Endothelial cell of umbilical vein (primary cell): ENCODE measurements around the gene ERBB4. TPM values are rescaled to one million over a fixed set of nuclear protein-coding genes. Genes with fewer than 3 reads are reported as not detected.

Experiments used
- BruUV-seq: library from RNA; stranded (reverse); fragments of 400-500 nt; replicated peaks from 2 replicates; lab custom pipeline; 2021; lab: Mats Ljungman, UMichigan
- CTCF ChIA-PET: fragments of 300-600, 350-600 bp; sonication (Branson Sonifier 250); formaldehyde crosslinking; loops from one replicate; lab custom pipeline; 2021; ENCODE audit warnings: antibody characterized with exemption, inconsistent platforms; lab: Charles Lee
- POLR2A ChIA-PET: fragments of 300-600, 350-600 bp; sonication (Branson Sonifier 250); formaldehyde crosslinking; loops from one replicate; lab custom pipeline; 2021; ENCODE audit warnings: antibody characterized with exemption, inconsistent platforms; lab: Charles Lee
- DNase-seq: peaks from one replicate; pipeline ENCODE4 v3.0.0-alpha.2; 2011; ENCODE audit warnings: low read depth, low spot score
- FAIRE-seq: peaks from 2 replicates; lab custom pipeline; 2011; peaks lifted over from hg19 to GRCh38; lab: Jason Lieb, UNC
- H2AFZ ChIP-seq: 2 replicates; pipeline ENCODE4 v1.6.0; 2012; ENCODE audit warnings: low read depth, low read length, control low read depth, inconsistent platforms
- H3K27ac ChIP-seq: 2 replicates; pipeline ENCODE4 v1.5.1; 2011; ENCODE audit warnings: low read depth, mild to moderate bottlenecking, control low read depth, low read length, moderate library complexity; ENCODE audit not compliant: insufficient read depth
- H3K27me3 ChIP-seq, 2 experiments: 2 replicates each; pipeline versions ENCODE4 v1.6.0 to v1.6.1; 2011; ENCODE audit warnings: low read length in 2 of 2, mixed read lengths in 1 of 2; ENCODE audit not compliant: control insufficient read depth in 2 of 2, insufficient read depth in 2 of 2
- H3K36me3 ChIP-seq, 2 experiments: 2 replicates in 1 of 2; 3 replicates in 1 of 2; pipeline ENCODE4 v1.5.1; 2011; ENCODE audit warnings: low read length in 2 of 2, mild to moderate bottlenecking in 1 of 2, moderate library complexity in 1 of 2; ENCODE audit not compliant: control insufficient read depth in 2 of 2, insufficient read depth in 2 of 2; ENCODE audit errors: extremely low read depth in 1 of 2
- H3K4me1 ChIP-seq: 3 replicates; pipeline ENCODE4 v1.5.1; 2011; ENCODE audit warnings: mild to moderate bottlenecking, low read length; ENCODE audit not compliant: control insufficient read depth, insufficient read depth; ENCODE audit errors: extremely low read depth
- H3K4me2 ChIP-seq: 2 replicates; pipeline ENCODE4 v1.6.1; 2011; ENCODE audit warnings: low read length, control low read depth, mixed read lengths; ENCODE audit not compliant: insufficient read depth
- H3K4me3 ChIP-seq, 3 experiments: fragments of 200-600 bp in 1 of 3; sonication (generic), shearing (Covaris generic) in 1 of 3; replicated peaks in 1 of 3; 2 replicates each; pipeline ENCODE4 v1.5.1; 2011 to 2016; ENCODE audit warnings: control low read depth in 3 of 3, low read length in 3 of 3, mild to moderate bottlenecking in 2 of 3, inconsistent platforms in 1 of 3, low read depth in 1 of 3, moderate library complexity in 1 of 3; ENCODE audit not compliant: insufficient read depth in 1 of 3
- H3K79me2 ChIP-seq: 2 replicates; pipeline ENCODE4 v1.6.0; 2012; ENCODE audit warnings: low read length, inconsistent platforms; ENCODE audit not compliant: control insufficient read depth, insufficient read depth
- H3K9ac ChIP-seq: replicated peaks from 2 replicates; pipeline ENCODE3; 2011; ENCODE audit warnings: low read length, control low read depth; ENCODE audit not compliant: insufficient read depth; ENCODE audit errors: extremely low read depth
- H3K9me1 ChIP-seq: replicated peaks from 3 replicates; pipeline ENCODE4 v1.6.0; 2011; ENCODE audit warnings: mild to moderate bottlenecking, low read length; ENCODE audit not compliant: control insufficient read depth, insufficient read depth; ENCODE audit errors: extremely low read depth
- H3K9me3 ChIP-seq: replicated peaks from 2 replicates; pipeline ENCODE4 v1.5.1; 2012; ENCODE audit warnings: low read length, inconsistent platforms; ENCODE audit not compliant: control insufficient read depth, insufficient read depth
- H4K20me1 ChIP-seq: replicated peaks from 2 replicates; pipeline ENCODE3; 2011; ENCODE audit warnings: mild to moderate bottlenecking, low read length; ENCODE audit not compliant: control insufficient read depth, insufficient read depth; ENCODE audit errors: extremely low read depth
- EZH2 ChIP-seq: IDR thresholded peaks from 2 replicates; pipeline ENCODE4 v1.6.1; 2012; ENCODE audit warnings: borderline replicate concordance, low read depth, mild to moderate bottlenecking, moderate library complexity, low read length, inconsistent platforms; ENCODE audit not compliant: severe bottlenecking
- FOS ChIP-seq: IDR thresholded peaks from 2 replicates; pipeline ENCODE4 v1.6.1; 2011; ENCODE audit warnings: mild to moderate bottlenecking, low read length, moderate library complexity, borderline replicate concordance; ENCODE audit not compliant: insufficient read depth
- GATA2 ChIP-seq: IDR thresholded peaks from 2 replicates; pipeline ENCODE4 v1.7.0; 2011; ENCODE audit warnings: low read depth, mild to moderate bottlenecking, moderate library complexity, mixed read lengths, low read length; ENCODE audit not compliant: insufficient read length, insufficient read depth
- JUN ChIP-seq: IDR thresholded peaks from 2 replicates; pipeline ENCODE4 v1.6.1; 2011; ENCODE audit warnings: borderline replicate concordance, low read depth; ENCODE audit not compliant: insufficient read length, insufficient read depth
- MYC ChIP-seq: IDR thresholded peaks from one replicate; pipeline ENCODE4 v1.6.1; 2011; ENCODE audit warnings: mild to moderate bottlenecking, low read depth, low read length
- POLR2A ChIP-seq: IDR thresholded peaks from 2 replicates; pipeline ENCODE4 v1.6.1; 2012; ENCODE audit warnings: low read depth, mild to moderate bottlenecking, control low read depth, low read length
- POLR2AphosphoS5 ChIP-seq: IDR thresholded peaks from 2 replicates; pipeline ENCODE4 v1.6.1; 2012; ENCODE audit warnings: low read depth, mild to moderate bottlenecking, control low read depth, low read length, moderate library complexity; ENCODE audit not compliant: insufficient read depth
- dilution Hi-C: fragments of 300-500 bp; cut with MboI; formaldehyde crosslinking; loops from one replicate; pipeline ENCODE4 v1.15.0; 2019; ENCODE audit warnings: low sequenced_read_pairs; ENCODE audit not compliant: extremely low pct_ligation_motif_present
- intact Hi-C: fragments of 100-400 bp; cut with micrococcal nuclease; formaldehyde crosslinking; loops from one replicate; pipeline ENCODE4 v1.10.0; 2022
- polyA plus RNA-seq, 4 experiments: library from polyadenylated mRNA; depleted of rRNA in 3 of 4; stranded (reverse) in 3 of 4; unstranded in 1 of 4; fragments of >200 nt; gene quantifications; 2 replicates each; pipeline versions ENCODE4 v1.2.1 to v1.2.3, GENCODE V29; 2011 to 2012; ENCODE audit warnings: missing spikeins in 1 of 4
- total RNA-seq: library from RNA; stranded (reverse); gene quantifications from 2 replicates; pipeline ENCODE4 v1.2.3, GENCODE V29; 2021
- TF ChIP-seq, protein P1 (sequence below): IDR thresholded peaks from 2 replicates; pipeline ENCODE4 v1.6.1; 2011; ENCODE audit not compliant: insufficient read depth, insufficient read length
- TF ChIP-seq, protein P2 (sequence below), 2 donors: IDR thresholded peaks; 1 replicate in 1 of 2; 2 replicates in 1 of 2; pipeline ENCODE4 v1.5.1; 2011; ENCODE audit warnings: low read length in 2 of 2, mild to moderate bottlenecking in 2 of 2, moderate library complexity in 2 of 2, control low read depth in 1 of 2, inconsistent platforms in 1 of 2, low read depth in 1 of 2; ENCODE audit not compliant: insufficient read depth in 1 of 2; ENCODE audit errors: extremely low read depth in 1 of 2

ERBB4 gene
- total and polyA plus RNA-seq, 2 donors (not counting 3 experiments of a cell fraction or from before 2014, with no cell fraction given) = 0.01 to 0.27 TPM

DNA sequence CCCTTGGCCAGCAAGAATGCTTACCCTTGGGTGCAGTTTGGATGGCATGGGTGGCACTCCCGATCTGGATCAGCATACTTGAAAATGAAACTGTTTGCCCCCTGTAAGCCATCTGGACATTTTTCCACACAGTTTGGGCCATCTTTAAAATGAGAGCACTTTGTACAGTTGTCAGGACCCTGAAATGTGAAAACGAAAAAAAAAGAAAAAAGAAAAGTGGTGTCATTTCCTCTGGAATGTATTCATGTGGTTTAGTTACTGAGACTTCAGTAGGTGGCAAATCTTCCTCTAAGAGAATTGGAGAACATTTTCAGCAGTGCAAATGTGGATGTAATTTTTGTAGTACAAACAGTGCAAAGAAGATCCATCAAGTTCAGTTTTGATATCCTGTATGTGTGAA is 873.3 kb downstream of the ERBB4 start:
- no peak overlapping the region for H2AFZ ChIP-seq
- BruUV-seq = no TSS peak
- no peaks in the 10 kb centered on the region for H3K4me1 ChIP-seq
- H3K27ac ChIP-seq = no peak overlapping the region
- H3K9me1 ChIP-seq = no peaks in the 10 kb centered on the region
- no peak overlapping the region for H3K4me3 ChIP-seq
- FAIRE-seq = no peak
- H3K9ac ChIP-seq = no peak overlapping the region
- no peaks in the 10 kb centered on the region for H4K20me1 ChIP-seq
- intact Hi-C loops (no loop called here), dilution Hi-C loops (no loop called here)
- TF ChIP-seq POLR2A (no peak), FOS (no peak), GATA2 (no peak), JUN (no peak), MYC (no peak), POLR2AphosphoS5 (no peak), EZH2 (no peak)
- TF ChIP-seq, protein P1, sequence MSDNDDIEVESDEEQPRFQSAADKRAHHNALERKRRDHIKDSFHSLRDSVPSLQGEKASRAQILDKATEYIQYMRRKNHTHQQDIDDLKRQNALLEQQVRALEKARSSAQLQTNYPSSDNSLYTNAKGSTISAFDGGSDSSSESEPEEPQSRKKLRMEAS = no peak
- TF ChIP-seq, protein P2, sequence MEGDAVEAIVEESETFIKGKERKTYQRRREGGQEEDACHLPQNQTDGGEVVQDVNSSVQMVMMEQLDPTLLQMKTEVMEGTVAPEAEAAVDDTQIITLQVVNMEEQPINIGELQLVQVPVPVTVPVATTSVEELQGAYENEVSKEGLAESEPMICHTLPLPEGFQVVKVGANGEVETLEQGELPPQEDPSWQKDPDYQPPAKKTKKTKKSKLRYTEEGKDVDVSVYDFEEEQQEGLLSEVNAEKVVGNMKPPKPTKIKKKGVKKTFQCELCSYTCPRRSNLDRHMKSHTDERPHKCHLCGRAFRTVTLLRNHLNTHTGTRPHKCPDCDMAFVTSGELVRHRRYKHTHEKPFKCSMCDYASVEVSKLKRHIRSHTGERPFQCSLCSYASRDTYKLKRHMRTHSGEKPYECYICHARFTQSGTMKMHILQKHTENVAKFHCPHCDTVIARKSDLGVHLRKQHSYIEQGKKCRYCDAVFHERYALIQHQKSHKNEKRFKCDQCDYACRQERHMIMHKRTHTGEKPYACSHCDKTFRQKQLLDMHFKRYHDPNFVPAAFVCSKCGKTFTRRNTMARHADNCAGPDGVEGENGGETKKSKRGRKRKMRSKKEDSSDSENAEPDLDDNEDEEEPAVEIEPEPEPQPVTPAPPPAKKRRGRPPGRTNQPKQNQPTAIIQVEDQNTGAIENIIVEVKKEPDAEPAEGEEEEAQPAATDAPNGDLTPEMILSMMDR (IDR thresholded peaks at IDR 0.05; ENCODE audit: extremely low read depth in 1 of 2, insufficient read depth in 1 of 2, low read depth in 1 of 2, low read length in 2 of 2) = no peak
- no peaks in the 10 kb centered on the region for H3K9me3 ChIP-seq
- H3K79me2 ChIP-seq = no peaks in the 10 kb centered on the region
- DNase-seq = no peak
- H3K36me3 ChIP-seq = no peaks in the 10 kb centered on the region
- ChIA-PET CTCF (no interaction called here), POLR2A (no interaction called here)
- no peak overlapping the region for H3K4me2 ChIP-seq
- no peaks in the 10 kb centered on the region for H3K27me3 ChIP-seq
